HEK293 (cell line): ENCODE data around the gene ARF4.

ENCODE experiments used
- ZBTB21 ChIP-seq: fragments of 450-650 bp; formaldehyde crosslinking; IDR thresholded peaks from 2 replicates; pipeline ENCODE4 v1.5.1; 2017; ENCODE audit warnings: missing biosample characterization, missing genetic modification characterization
- TF ChIP-seq, protein P1 (sequence below): fragments of 450-650 bp; formaldehyde crosslinking; IDR thresholded peaks from 2 replicates; pipeline ENCODE4 v1.5.1; 2016; ENCODE audit warnings: missing biosample characterization, missing genetic modification characterization

DNA sequence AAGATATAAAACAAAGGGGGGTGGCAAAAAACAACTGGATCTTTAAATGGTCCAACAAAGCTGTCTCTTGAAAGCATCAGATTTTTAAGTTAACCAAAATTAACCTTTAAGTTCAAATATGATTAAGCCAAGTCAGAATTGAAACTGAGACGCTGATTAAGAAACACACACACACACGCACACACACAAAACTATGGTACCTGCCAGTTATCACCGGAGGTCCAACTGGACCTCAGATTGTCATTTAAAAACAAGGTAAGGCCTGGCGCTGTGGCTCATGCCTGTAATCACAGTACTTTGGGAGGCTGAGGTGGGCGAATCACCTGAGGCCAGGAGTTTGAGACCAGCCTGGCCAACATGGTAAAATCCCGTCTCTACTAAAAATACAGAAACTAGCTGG is 10.4 kb downstream of the ARF4 start:
- TF ChIP-seq, protein P1, sequence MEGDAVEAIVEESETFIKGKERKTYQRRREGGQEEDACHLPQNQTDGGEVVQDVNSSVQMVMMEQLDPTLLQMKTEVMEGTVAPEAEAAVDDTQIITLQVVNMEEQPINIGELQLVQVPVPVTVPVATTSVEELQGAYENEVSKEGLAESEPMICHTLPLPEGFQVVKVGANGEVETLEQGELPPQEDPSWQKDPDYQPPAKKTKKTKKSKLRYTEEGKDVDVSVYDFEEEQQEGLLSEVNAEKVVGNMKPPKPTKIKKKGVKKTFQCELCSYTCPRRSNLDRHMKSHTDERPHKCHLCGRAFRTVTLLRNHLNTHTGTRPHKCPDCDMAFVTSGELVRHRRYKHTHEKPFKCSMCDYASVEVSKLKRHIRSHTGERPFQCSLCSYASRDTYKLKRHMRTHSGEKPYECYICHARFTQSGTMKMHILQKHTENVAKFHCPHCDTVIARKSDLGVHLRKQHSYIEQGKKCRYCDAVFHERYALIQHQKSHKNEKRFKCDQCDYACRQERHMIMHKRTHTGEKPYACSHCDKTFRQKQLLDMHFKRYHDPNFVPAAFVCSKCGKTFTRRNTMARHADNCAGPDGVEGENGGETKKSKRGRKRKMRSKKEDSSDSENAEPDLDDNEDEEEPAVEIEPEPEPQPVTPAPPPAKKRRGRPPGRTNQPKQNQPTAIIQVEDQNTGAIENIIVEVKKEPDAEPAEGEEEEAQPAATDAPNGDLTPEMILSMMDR (tag by site-specific recombination): no peak
- no peak for TF ChIP-seq ZBTB21 (tag by site-specific recombination)
